Forelimb muscle (tissue), 1 donor: Measurements from ENCODE around the gene PPP1R10. TPM values are rescaled to one million over a fixed set of nuclear protein-coding genes. Genes with fewer than 3 reads are reported as not detected.
"Not testable (repeated sequence)": the region's sequence is repeated elsewhere in the genome, so short reads cannot be mapped to it uniquely, and the experiment has no call there.

Source experiments
- DNase-seq: peaks from one replicate; pipeline ENCODE4 v3.0.0-alpha.2; 2013; ENCODE audit warnings: low read depth
- polyA plus RNA-seq: library from polyadenylated mRNA; unstranded; fragments of 120-200 nt; gene quantifications from one replicate; pipeline ENCODE4 v1.2.1, GENCODE V29; 2013; ENCODE audit not compliant: insufficient read length

Gene PPP1R10
- polyA plus RNA-seq, 1 donor = 32.4 TPM

- no peak for DNase-seq
These were observed 18.0 kb downstream of the PPP1R10 start for GRCh38 chr6:30598912-30599624.

DNA sequence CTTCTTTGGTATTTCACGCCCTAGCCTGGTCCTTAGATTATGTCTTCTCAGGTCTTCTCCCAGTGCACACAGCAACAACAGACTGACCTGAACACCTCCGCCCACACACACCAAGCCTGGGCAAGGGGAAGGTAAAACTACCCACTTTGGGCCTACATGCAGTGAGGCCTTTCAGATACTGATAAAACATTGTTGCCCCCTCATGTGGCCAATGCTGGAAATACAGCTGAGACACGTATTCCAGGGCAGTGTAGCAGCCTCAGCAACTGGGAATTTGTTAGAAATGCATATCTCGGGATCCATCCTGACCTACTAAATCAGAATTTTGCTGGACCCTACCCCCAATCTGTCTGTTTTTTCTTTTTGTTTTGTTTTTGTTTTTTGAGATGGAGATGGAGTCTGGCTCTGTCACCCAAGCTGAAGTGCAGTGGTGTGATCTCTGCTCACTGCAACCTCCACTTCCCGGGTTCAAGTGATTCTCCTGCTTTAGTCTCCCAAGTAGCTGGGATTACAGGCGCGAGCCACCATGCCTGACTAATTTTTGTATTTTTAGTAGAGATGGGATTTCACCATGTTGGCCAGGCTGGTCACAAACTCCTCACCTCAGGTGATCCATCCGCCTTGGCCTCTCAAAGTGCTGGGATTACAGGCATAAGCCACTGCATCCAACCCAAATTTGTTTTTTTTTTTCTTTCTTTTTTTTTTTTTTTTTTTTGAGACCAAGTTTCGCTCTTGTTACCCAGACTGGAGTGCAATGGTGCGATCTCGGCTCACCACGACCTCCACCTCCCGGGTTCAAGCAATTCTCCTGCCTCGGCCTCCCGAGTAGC, 19.5 kb downstream of the PPP1R10 start:
- not testable (repeated sequence) for DNase-seq

DNA sequence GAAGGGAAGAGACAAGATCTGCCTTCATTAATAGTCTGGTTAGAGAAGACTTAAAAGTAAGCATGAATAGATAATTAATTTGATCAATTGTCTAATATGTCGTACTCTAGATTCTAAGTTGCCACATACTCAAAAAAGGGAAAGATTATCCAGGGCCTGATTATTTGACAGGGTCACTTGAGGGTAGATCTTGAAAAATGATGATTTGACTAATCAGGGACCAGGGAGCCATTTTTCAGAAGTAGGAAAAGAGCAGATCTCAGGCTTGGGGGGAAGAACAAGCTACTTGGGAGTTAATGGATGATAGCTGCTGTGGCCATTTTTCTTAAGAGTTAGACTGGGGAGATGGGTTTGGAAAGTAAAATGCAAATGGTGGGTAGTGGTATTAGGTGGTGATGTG, 24.8 kb downstream of the PPP1R10 start:
- no peak for DNase-seq

DNA sequence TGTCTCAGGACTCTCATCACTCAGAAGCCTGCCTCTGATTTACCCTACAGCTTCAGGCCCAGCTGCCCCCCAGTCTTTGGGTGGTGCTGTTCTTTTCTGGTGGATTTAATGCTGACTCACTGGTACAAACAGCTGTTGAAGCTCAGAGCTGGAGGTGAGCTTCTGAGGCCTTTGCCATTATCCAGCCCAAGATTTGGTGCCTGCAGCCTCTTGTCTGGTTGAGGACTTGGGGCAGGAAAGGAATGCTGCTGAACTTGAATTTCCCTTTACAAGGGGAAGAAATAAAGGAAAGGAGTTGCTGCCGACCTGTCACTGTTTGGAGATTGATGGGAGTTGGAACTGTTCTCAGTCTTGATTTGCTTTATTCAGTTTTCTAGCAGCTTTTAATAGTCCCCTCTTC, 26.0 kb downstream of the PPP1R10 start:
- DNase-seq = no peak

- no peak for DNase-seq
These were observed 26.5 kb downstream of the PPP1R10 start for GRCh38 chr6:30590509-30590908.

GRCh38 chr6:30589754-30590358, 27.2 kb downstream of the PPP1R10 start:
- no peak for DNase-seq

DNA sequence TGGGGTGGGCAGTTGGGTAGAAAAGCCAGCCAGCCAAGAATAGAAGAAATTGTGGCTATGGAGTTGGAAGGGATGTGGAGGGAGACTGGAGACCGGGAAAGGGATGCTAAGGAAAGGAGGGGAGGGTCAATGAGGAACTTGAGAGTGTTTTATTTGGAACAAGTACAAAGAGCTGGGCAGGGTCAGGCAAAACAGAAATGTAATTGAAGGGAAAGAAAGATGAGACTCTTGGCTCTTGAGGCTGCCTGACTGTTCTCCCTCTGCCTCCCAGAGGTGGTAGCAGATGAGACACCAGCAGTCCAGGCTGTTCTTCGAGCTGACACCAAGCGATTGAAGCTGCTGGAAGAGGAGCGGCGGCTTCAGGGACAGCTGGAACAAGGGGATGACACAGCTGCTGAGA, 33.1 kb downstream of the PPP1R10 start:
- no peak for DNase-seq

DNA sequence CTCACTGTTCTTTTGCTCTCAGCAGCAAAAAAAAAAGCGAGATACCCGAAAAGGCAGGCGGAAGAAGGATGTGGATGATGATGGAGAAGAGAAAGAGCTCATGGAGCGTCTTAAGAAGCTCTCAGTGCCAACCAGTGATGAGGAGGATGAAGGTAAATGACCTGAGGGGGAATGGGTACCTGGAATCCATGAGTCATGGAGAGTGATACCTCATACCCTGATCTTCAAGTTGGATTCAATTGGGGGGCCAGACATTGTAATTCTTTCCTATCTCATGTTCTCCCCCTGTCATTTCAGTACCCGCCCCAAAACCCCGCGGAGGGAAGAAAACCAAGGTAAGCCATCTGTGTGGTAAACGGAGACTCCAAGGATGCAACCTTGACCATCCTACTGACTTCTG, 39.0 kb downstream of the PPP1R10 start:
- no peak for DNase-seq

- no peak for DNase-seq
These were observed 43.9 kb downstream of the PPP1R10 start for GRCh38 chr6:30573113-30573512.

DNA sequence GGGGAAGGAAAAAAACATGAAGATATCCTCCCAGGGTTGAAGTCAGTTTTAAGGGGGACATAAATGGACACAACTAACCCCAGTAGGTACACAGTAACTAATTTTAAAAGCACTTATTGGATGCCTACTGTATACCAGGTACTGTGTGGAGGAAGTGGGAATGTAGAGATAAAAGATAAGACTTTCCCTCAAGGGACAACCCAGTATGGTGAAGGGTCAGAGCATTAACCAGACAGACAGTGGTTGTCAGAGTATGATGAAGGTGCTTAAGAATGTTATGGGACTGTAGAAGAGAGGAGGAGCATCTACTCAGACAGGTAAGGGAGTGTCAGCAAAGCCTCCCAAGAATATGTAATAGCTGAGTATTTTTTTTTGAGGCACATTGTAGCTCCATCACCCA, 44.9 kb downstream of the PPP1R10 start:
- DNase-seq = no peak

GRCh38 chr6:30571762-30572082, 45.3 kb downstream of the PPP1R10 start:
- DNase-seq = no peak

- peak; percentile 89 for DNase-seq
These were observed 45.8 kb downstream of the PPP1R10 start, which contains the start of gene ABCF1 for GRCh38 chr6:30571075-30571761. TSS of gene ABCF1 (plus strand) at chr6:30571442. CDS start at chr6:30571488, 46 bp downstream.

DNA sequence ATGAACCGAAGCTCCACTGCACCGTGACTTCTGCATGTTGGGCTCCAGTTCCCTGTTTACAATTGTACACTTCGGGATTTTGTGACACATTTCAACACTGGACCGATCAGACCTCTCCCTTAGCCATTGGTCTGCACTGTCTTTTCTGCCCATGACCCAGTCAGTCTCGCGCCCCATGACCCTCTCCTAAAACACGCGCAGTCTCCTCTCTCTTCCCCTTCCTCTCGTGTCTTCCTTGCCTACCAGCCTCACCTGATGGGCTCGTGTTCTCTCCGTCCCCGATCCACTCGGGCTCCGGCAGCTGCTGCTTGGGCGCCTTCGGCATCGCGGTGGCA, 46.3 kb downstream of the PPP1R10 start:
- no peak for DNase-seq

DNA sequence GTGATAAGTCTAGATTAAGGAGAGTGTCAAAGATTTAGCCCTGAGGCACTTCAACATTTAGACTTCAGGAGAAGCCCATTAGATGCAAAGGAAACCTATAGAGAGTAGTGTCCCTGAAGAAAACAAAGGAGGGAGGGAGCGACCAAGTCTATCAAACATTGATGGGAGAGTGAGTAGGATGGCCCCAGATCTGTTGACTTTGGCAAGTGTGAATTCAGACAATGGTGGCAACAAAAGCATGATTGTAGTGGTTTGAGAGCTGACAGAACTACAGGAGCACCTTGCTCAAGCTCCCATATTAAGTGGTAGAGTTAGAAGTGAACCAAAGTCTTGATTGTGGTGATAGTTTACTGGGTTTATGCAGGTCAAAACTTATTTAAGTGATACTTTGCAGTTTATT, 46.8 kb downstream of the PPP1R10 start:
- DNase-seq = no peak

DNA sequence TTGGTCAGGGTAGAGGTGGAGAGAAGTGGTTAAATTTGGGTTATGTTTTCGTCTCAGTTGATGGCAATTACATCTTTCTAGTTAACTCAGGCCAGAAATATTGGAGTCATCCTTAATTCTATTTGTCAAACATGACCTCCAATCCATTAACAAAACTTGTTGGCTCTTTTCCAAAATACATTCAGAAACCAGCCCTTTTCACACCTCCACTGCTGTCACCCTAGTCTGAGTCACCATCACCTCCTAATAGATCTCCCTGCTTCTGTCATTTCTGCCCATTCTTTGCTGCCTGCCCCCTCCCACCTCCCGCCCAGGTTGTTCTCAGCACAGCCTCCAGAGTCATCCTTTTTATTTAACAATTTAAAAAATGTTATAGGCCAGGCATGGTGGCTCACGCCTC, 48.8 kb downstream of the PPP1R10 start:
- no peak for DNase-seq

DNA sequence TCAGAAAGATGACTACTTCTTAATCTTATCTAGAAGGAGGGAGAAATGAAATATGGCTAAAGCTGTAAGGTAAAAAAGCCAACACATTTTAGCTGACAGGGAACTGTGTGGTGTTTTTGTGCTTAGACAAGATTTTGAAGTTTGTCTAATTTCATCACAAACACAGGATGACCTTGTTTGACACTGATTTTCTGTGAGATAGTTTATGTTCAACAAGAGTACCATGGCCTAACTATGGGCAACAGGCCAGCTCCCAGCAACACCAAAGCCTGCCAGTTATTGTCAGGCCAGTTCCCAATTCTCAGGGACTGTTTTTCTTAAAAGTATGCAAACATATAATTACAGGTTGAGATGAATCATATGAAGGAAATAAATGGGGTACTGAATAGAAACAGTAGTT, 51.3 kb downstream of the PPP1R10 start:
- DNase-seq = no peak

DNA sequence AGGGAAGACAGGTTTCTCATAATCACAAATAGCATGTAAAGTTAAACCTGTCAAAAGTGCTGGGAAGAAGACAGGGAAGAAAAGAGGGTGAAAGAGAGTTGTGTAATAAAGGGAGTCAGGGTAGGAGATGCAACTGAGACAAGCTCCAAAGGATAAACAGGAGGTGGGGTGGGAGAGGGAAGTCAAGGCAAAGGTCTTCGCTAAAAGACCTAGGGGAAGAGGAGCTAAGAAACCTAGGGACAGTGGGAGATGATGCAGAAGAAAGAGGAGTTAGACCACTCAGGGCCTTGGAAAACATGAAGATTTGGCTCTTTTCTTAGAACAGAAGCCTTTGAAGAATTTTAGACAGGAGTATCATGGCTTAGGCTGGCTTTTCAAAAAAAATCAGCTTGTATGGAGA, 52.9 kb downstream of the PPP1R10 start:
- no peak for DNase-seq

- no peak for DNase-seq
These were observed 54.3 kb downstream of the PPP1R10 start for GRCh38 chr6:30562470-30563425.

DNA sequence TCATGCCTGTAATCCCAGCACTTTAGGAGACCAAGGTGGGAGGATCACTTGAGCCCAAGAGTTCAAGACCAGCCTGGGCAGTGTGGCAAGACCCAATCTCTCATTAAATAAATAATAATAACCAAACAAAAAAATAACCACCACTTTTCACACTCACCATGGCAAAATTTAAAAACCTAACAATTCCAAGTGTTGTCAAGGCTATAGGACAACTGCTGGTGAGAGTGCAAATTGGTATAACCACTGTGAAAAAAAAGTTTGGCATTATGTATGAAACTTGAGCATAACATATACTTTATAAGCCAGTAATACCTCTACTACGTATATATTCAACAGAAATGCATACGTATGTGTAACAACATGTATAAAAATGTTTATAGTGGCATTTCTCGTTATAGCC, 56.1 kb downstream of the PPP1R10 start:
- DNase-seq = no peak

GRCh38 chr6:30557683-30557981, 59.4 kb downstream of the PPP1R10 start:
- DNase-seq = peak; percentile 26

DNA sequence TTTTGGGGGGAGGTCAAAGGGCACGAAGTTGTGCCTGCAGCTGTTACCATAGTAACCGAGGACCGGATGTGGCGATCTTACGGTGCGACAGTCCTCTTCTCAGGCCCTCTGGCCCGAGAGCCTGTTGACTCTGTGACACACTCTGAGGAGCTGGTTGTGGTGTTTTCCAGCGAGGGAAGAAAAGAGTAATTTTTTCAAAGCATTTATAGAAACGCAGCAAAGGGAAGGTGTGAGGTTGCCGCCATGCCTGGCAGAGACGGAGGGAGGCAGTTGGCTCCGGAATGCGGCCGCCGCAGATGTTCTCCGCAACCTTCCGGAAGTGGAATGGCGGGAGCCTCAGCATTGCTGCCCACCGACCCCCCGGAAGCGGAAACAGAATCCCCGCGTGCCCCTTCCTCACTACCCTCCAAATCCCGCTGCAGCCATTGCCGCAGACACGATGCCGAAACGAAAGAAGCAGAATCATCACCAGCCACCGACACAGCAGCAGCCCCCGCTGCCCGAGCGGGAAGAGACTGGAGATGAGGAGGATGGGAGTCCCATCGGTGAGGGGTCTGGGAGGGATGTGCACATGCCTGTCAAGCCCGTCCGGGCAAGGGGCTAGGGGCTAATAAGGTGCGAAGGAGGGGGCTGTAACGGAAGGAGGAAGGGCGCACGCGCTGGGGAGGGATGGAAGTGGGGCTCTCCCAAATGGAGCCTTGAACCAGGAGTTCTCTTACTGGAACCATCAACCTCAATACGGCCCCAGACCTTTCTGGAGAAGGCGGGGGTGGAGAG, 59.9 kb downstream of the PPP1R10 start, which contains the start of gene PRR3:
Gene PRR3, plus strand, starts transcription at position 390 of the 777 bp plus-strand sequence. Its CDS starts 50 bp downstream, at position 440.
- peak; percentile 89 for DNase-seq
